H9 (cell line): ENCODE data around the gene SLC17A9. TPM values are rescaled to one million over a fixed set of nuclear protein-coding genes. Genes with fewer than 3 reads are reported as not detected.

Experiments
- DNase-seq: peaks from one replicate; pipeline ENCODE4 v3.0.0-alpha.2; 2017
- H2AFZ ChIP-seq: one replicate; pipeline ENCODE4 v1.6.1; 2013; ENCODE audit warnings: mild to moderate bottlenecking, low read length, control low read depth, moderate library complexity
- H2AK5ac ChIP-seq: 2 replicates; pipeline ENCODE4 v1.6.1; 2013; ENCODE audit warnings: low read length, control low read depth, mixed read lengths; ENCODE audit not compliant: insufficient read length
- H2BK120ac ChIP-seq: one replicate; pipeline ENCODE4 v1.6.1; 2013; ENCODE audit warnings: low read depth, mild to moderate bottlenecking, low read length, control low read depth, inconsistent platforms; ENCODE audit not compliant: poor library complexity, severe bottlenecking
- H2BK12ac ChIP-seq: 2 replicates; pipeline ENCODE4 v1.6.1; 2013; ENCODE audit warnings: low read length, control low read depth, mixed read lengths, low read depth; ENCODE audit not compliant: insufficient read length
- H2BK15ac ChIP-seq: 2 replicates; pipeline ENCODE4 v1.6.1; 2013; ENCODE audit warnings: low read depth, low read length, control low read depth
- H2BK20ac ChIP-seq: one replicate; pipeline ENCODE4 v1.6.1; 2013; ENCODE audit warnings: low read depth, mild to moderate bottlenecking, low read length, control low read depth, inconsistent platforms; ENCODE audit not compliant: poor library complexity, severe bottlenecking
- H2BK5ac ChIP-seq: 2 replicates; pipeline ENCODE4 v1.6.1; 2013; ENCODE audit warnings: low read length, control low read depth, mixed read lengths; ENCODE audit not compliant: insufficient read length
- H3K14ac ChIP-seq: 2 replicates; pipeline ENCODE4 v1.6.1; 2013; ENCODE audit warnings: low read length, control low read depth; ENCODE audit not compliant: insufficient read depth
- H3K18ac ChIP-seq: 2 replicates; pipeline ENCODE4 v1.6.1; 2013; ENCODE audit warnings: low read depth, mild to moderate bottlenecking, mixed read lengths, low read length, control low read depth; ENCODE audit not compliant: insufficient read length
- H3K23ac ChIP-seq: 2 replicates; pipeline ENCODE4 v1.6.1; 2013; ENCODE audit warnings: low read length, control low read depth, mixed read lengths, low read depth; ENCODE audit not compliant: insufficient read length
- H3K23me2 ChIP-seq: 2 replicates; pipeline ENCODE4 v1.6.1; 2013; ENCODE audit warnings: low read depth, mild to moderate bottlenecking, mixed read lengths, low read length, control low read depth; ENCODE audit not compliant: insufficient read length, poor library complexity, severe bottlenecking
- H3K27ac ChIP-seq: 2 replicates; pipeline ENCODE4 v1.5.1; 2013; ENCODE audit warnings: low read length, control low read depth, mixed read lengths, low read depth; ENCODE audit not compliant: insufficient read length
- H3K27me3 ChIP-seq: 2 replicates; pipeline ENCODE4 v1.6.1; 2013; ENCODE audit warnings: low read length, control low read depth, inconsistent platforms; ENCODE audit not compliant: insufficient read depth
- H3K4ac ChIP-seq: 2 replicates; pipeline ENCODE4 v1.6.1; 2013; ENCODE audit warnings: low read depth, mild to moderate bottlenecking, control low read depth, inconsistent platforms, low read length, moderate library complexity
- H3K4me1 ChIP-seq: 2 replicates; pipeline ENCODE4 v1.6.1; 2013; ENCODE audit warnings: low read length, control low read depth, inconsistent platforms; ENCODE audit not compliant: insufficient read depth
- H3K4me2 ChIP-seq: 2 replicates; pipeline ENCODE4 v1.6.1; 2013; ENCODE audit warnings: low read length, control low read depth, mixed read lengths; ENCODE audit not compliant: insufficient read length, insufficient read depth
- H3K56ac ChIP-seq: 2 replicates; pipeline ENCODE4 v1.6.1; 2013; ENCODE audit warnings: low read depth, mild to moderate bottlenecking, mixed read lengths, low read length, control low read depth; ENCODE audit not compliant: insufficient read length
- H3K79me1 ChIP-seq: 2 replicates; pipeline ENCODE4 v1.6.1; 2013; ENCODE audit warnings: low read depth, mild to moderate bottlenecking, moderate library complexity, low read length, control low read depth, inconsistent platforms; ENCODE audit not compliant: insufficient read depth, poor library complexity, severe bottlenecking
- H3K79me2 ChIP-seq: 2 replicates; pipeline ENCODE4 v1.6.1; 2013; ENCODE audit warnings: low read length, control low read depth, inconsistent platforms; ENCODE audit not compliant: insufficient read depth
- H3K9ac ChIP-seq: 2 replicates; pipeline ENCODE4 v1.6.1; 2013; ENCODE audit warnings: low read length, control low read depth, mixed read lengths; ENCODE audit not compliant: insufficient read length; ENCODE audit errors: extremely low read depth
- H3K9me3 ChIP-seq: one replicate; pipeline ENCODE4 v1.6.1; 2013; ENCODE audit warnings: low read depth, low read length, inconsistent platforms; ENCODE audit not compliant: control insufficient read depth
- H3T11ph ChIP-seq: one replicate; pipeline ENCODE4 v1.6.1; 2013; ENCODE audit warnings: mild to moderate bottlenecking, low read length, control low read depth, inconsistent platforms
- H4K20me1 ChIP-seq: one replicate; pipeline ENCODE4 v1.6.1; 2013; ENCODE audit not compliant: control insufficient read depth, insufficient read length, insufficient read depth
- H4K5ac ChIP-seq: 2 replicates; pipeline ENCODE4 v1.6.1; 2013; ENCODE audit warnings: low read depth, mild to moderate bottlenecking, mixed read lengths, low read length, control low read depth; ENCODE audit not compliant: insufficient read length
- H4K8ac ChIP-seq: replicated peaks from 2 replicates; pipeline ENCODE4 v1.6.1; 2013; ENCODE audit warnings: low read length, control low read depth, mixed read lengths, low read depth; ENCODE audit not compliant: insufficient read length
- H4K91ac ChIP-seq: 2 replicates; pipeline ENCODE4 v1.6.1; 2013; ENCODE audit warnings: low read depth, mild to moderate bottlenecking, moderate library complexity, mixed read lengths, low read length, control low read depth; ENCODE audit not compliant: insufficient read length
- H3K27ac Mint-ChIP-seq, 3 experiments: 2 replicates in 2 of 3; 3 replicates in 1 of 3; pipeline ENCODE4 v1.8.0; 2020 to 2021; ENCODE audit warnings: mixed read lengths in 3 of 3, mild to moderate bottlenecking in 1 of 3, moderate library complexity in 1 of 3
- H3K27me3 Mint-ChIP-seq: 2 replicates; pipeline ENCODE4 v1.8.0; 2021; ENCODE audit warnings: low read depth, mild to moderate bottlenecking, moderate library complexity, mixed read lengths
- H3K36me3 Mint-ChIP-seq, 3 experiments: 2 replicates in 2 of 3; 3 replicates in 1 of 3; pipeline ENCODE4 v1.8.0; 2020 to 2021; ENCODE audit warnings: low read depth in 3 of 3, mixed read lengths in 3 of 3; ENCODE audit not compliant: insufficient read depth in 1 of 3
- H3K4me1 Mint-ChIP-seq, 2 experiments: 2 replicates each; pipeline ENCODE4 v1.8.0; 2020; ENCODE audit warnings: mixed read lengths in 2 of 2
- H3K4me3 Mint-ChIP-seq, 2 experiments: 2 replicates in 1 of 2; 3 replicates in 1 of 2; pipeline ENCODE4 v1.8.0; 2020 to 2021; ENCODE audit warnings: mild to moderate bottlenecking in 2 of 2, mixed read lengths in 2 of 2, moderate library complexity in 1 of 2
- H3K9me3 Mint-ChIP-seq, 2 experiments: 2 replicates in 1 of 2; 3 replicates in 1 of 2; pipeline ENCODE4 v1.8.0; 2020; ENCODE audit warnings: mild to moderate bottlenecking in 2 of 2, mixed read lengths in 2 of 2, moderate library complexity in 1 of 2
- CTCF ChIP-seq: fragments of 200-600 bp; sonication (generic); conservative IDR thresholded peaks from 3 replicates; pipeline ENCODE4 v1.8.0; 2021; ENCODE audit warnings: antibody characterized with exemption, mild to moderate bottlenecking
- WGBS: extraction: QIAGEN DNeasy Blood & Tissue Kit; methylation state at CpG from one replicate; pipeline ENCODE4 v1.1.7; 2013; ENCODE audit warnings: missing lambda C conversion rate, low lambda C conversion rate, mixed read lengths; ENCODE audit not compliant: insufficient read length; ENCODE audit errors: extremely low coverage; 5-methylcytosine and 5-hydroxymethylcytosine counted together
- total RNA-seq: library from RNA; stranded (reverse); gene quantifications from 2 replicates; pipeline ENCODE4 v1.2.1, GENCODE V29; 2021

Gene SLC17A9
- total RNA-seq, 1 experiment from 2014 or later, result 20.9 TPM

GRCh38 chr20:62964700-62965099 is 12.2 kb downstream of the SLC17A9 start:
- Histone ChIP-seq H3K23me2 (no peaks in the 10 kb centered on the region), H2AK5ac (no peak overlapping the region), H4K8ac (no peak overlapping the region), H3K56ac (no peak overlapping the region), H3K14ac (no peak overlapping the region), H2BK12ac (no peak overlapping the region), H3K18ac (no peak overlapping the region), H3K9me3 (no peaks in the 10 kb centered on the region), H3K4me1 (no peaks in the 10 kb centered on the region), H2BK5ac (no peak overlapping the region), H2BK15ac (no peak overlapping the region), H2BK120ac (no peak overlapping the region), H3K4me2 (no peak overlapping the region), H3K23ac (no peak overlapping the region), H2BK20ac (no peak overlapping the region), H3K9ac (no peak overlapping the region), H2AFZ (no peak overlapping the region), H3K4ac (no peak overlapping the region), H3K27me3 (no peaks in the 10 kb centered on the region), H3K27ac (no peak overlapping the region), H3K79me2 (no peaks in the 10 kb centered on the region), H3K79me1 (no peaks in the 10 kb centered on the region), H4K20me1 (no peaks in the 10 kb centered on the region), H4K91ac (no peak overlapping the region), H4K5ac (no peak overlapping the region), H3T11ph (no peak overlapping the region)
- no peak for DNase-seq
- WGBS, result no CpG with 5 or more reads among the region's 20 CpGs
- no peak for TF ChIP-seq CTCF
- Mint-ChIP-seq H3K4me1 (peaks cover 3 to 9% of the 10 kb centered on the region in 2 experiments; a peak in 3 of 4 replicates), H3K4me3 (no peak overlapping the region), H3K27me3 (no peaks in the 10 kb centered on the region; the same call in 1 of the 2 replicates), H3K36me3 (peaks cover 0 to 16% (median 0%) of the 10 kb centered on the region in 3 experiments; a peak in 3 of 7 replicates), H3K27ac (no peak overlapping the region), H3K9me3 (no peaks in the 10 kb centered on the region)
